GM23248 (cell line): ENCODE results near the gene TNK1.

Experiments
- EZH2 ChIP-seq: fragments of 200-600 bp; sonication (generic); IDR thresholded peaks from 2 replicates; pipeline ENCODE4 v1.6.1; 2018; ENCODE audit warnings: antibody characterized with exemption, mild to moderate bottlenecking; ENCODE audit not compliant: insufficient read depth, poor library complexity, severe bottlenecking
- EZH2phosphoT487 ChIP-seq: fragments of 200-600 bp; sonication (generic); IDR thresholded peaks from 2 replicates; pipeline ENCODE4 v1.6.1; 2018; ENCODE audit warnings: antibody characterized with exemption, moderate library complexity, mild to moderate bottlenecking, low read depth; ENCODE audit not compliant: insufficient read depth

GRCh38 chr17:7410634-7411426 is 29.9 kb downstream of the TNK1 start:
- no peak for TF ChIP-seq EZH2
- no peak for TF ChIP-seq EZH2phosphoT487
